Neuronal stem cell (in vitro differentiated cells): Measurements from ENCODE around the gene FCSK.

Experiments used
- DNase-seq: peaks from one replicate; pipeline ENCODE4 v3.0.0-alpha.2; 2013; ENCODE audit warnings: low spot score
- H2AFZ ChIP-seq: one replicate; pipeline ENCODE4 v1.6.1; 2013; ENCODE audit warnings: mild to moderate bottlenecking, low read length, inconsistent platforms
- H2AK5ac ChIP-seq: 2 replicates; pipeline ENCODE4 v1.6.1; 2013; ENCODE audit warnings: low read depth, mild to moderate bottlenecking, inconsistent platforms, low read length, moderate library complexity, mixed read lengths
- H2BK120ac ChIP-seq: 2 replicates; pipeline ENCODE4 v1.6.1; 2013; ENCODE audit warnings: low read depth, mild to moderate bottlenecking, inconsistent platforms, low read length, moderate library complexity, mixed read lengths
- H2BK12ac ChIP-seq: one replicate; pipeline ENCODE4 v1.6.1; 2013; ENCODE audit warnings: low read length, inconsistent platforms
- H2BK15ac ChIP-seq: 2 replicates; pipeline ENCODE4 v1.6.1; 2013; ENCODE audit warnings: mild to moderate bottlenecking, low read length, inconsistent platforms, mixed read lengths
- H2BK5ac ChIP-seq: one replicate; pipeline ENCODE4 v1.6.1; 2013; ENCODE audit warnings: inconsistent platforms, mild to moderate bottlenecking, low read length, moderate library complexity
- H3K14ac ChIP-seq: one replicate; pipeline ENCODE4 v1.6.1; 2013; ENCODE audit warnings: low read length, inconsistent platforms
- H3K18ac ChIP-seq: 2 replicates; pipeline ENCODE4 v1.6.1; 2013; ENCODE audit warnings: low read length, inconsistent platforms
- H3K23ac ChIP-seq: 2 replicates; pipeline ENCODE4 v1.6.1; 2013; ENCODE audit warnings: low read depth, mild to moderate bottlenecking, mixed read lengths, low read length, inconsistent platforms; ENCODE audit not compliant: poor library complexity
- H3K27ac ChIP-seq: replicated peaks from 3 replicates; pipeline ENCODE4 v1.5.1; 2013; ENCODE audit warnings: low read length, inconsistent platforms
- H3K27me3 ChIP-seq, 3 experiments: 2 replicates each; pipeline ENCODE4 v1.6.1; 2013; ENCODE audit warnings: low read length in 3 of 3, mild to moderate bottlenecking in 2 of 3, inconsistent platforms in 1 of 3, low read depth in 1 of 3, mixed read lengths in 1 of 3, moderate library complexity in 1 of 3; ENCODE audit not compliant: control insufficient read depth in 3 of 3, insufficient read depth in 3 of 3
- H3K36me3 ChIP-seq, 2 donors: replicated peaks in 1 of 2; 2 replicates each; pipeline ENCODE4 v1.6.1; 2013; ENCODE audit warnings: low read length in 2 of 2; ENCODE audit not compliant: control insufficient read depth in 2 of 2, insufficient read depth in 2 of 2
- H3K4ac ChIP-seq: 2 replicates; pipeline ENCODE4 v1.6.1; 2013; ENCODE audit warnings: inconsistent platforms, mild to moderate bottlenecking, low read length, moderate library complexity
- H3K4me1 ChIP-seq, 2 donors: 1 replicate in 1 of 2; 2 replicates in 1 of 2; pipeline ENCODE4 v1.6.1; 2013; ENCODE audit warnings: low read length in 2 of 2, low read depth in 1 of 2; ENCODE audit not compliant: control insufficient read depth in 2 of 2, insufficient read depth in 1 of 2
- H3K4me2 ChIP-seq: one replicate; pipeline ENCODE4 v1.6.1; 2013; ENCODE audit warnings: mild to moderate bottlenecking, low read length, inconsistent platforms; ENCODE audit not compliant: insufficient read depth, poor library complexity, severe bottlenecking
- H3K4me3 ChIP-seq, 2 donors: 2 replicates each; pipeline ENCODE4 v1.5.1; 2013; ENCODE audit warnings: low read length in 2 of 2, mild to moderate bottlenecking in 2 of 2, inconsistent platforms in 1 of 2, moderate library complexity in 1 of 2
- H3K79me1 ChIP-seq: one replicate; pipeline ENCODE4 v1.6.1; 2013; ENCODE audit warnings: low read depth, mild to moderate bottlenecking, inconsistent platforms, low read length, moderate library complexity
- H3K9ac ChIP-seq: one replicate; pipeline ENCODE4 v1.6.1; 2013; ENCODE audit warnings: mild to moderate bottlenecking, low read depth, low read length, inconsistent platforms; ENCODE audit not compliant: poor library complexity
- H3K9me3 ChIP-seq, 2 donors: replicated peaks in 1 of 2; 2 replicates each; pipeline versions ENCODE3 to v1.6.1; 2013; ENCODE audit warnings: low read length in 2 of 2, mild to moderate bottlenecking in 2 of 2, inconsistent platforms in 1 of 2, low read depth in 1 of 2, mixed read lengths in 1 of 2, moderate library complexity in 1 of 2; ENCODE audit not compliant: control insufficient read depth in 2 of 2, insufficient read depth in 1 of 2
- H4K8ac ChIP-seq: one replicate; pipeline ENCODE4 v1.6.1; 2013; ENCODE audit warnings: low read depth, mild to moderate bottlenecking, inconsistent platforms, low read length, moderate library complexity
- H4K91ac ChIP-seq: one replicate; pipeline ENCODE4 v1.6.1; 2013; ENCODE audit warnings: low read length, low read depth, mild to moderate bottlenecking, inconsistent platforms; ENCODE audit not compliant: poor library complexity
- WGBS, 2 donors: extraction: QIAGEN DNeasy Blood & Tissue Kit; methylation state at CpG; one replicate each; pipeline ENCODE4 v1.1.7; 2013; ENCODE audit warnings: missing lambda C conversion rate in 2 of 2, mixed read lengths in 1 of 2; ENCODE audit not compliant: insufficient read length in 2 of 2, insufficient replicate concordance in 1 of 2; ENCODE audit errors: extremely low coverage in 2 of 2; 5-methylcytosine and 5-hydroxymethylcytosine counted together

Gene FCSK

GRCh38 chr16:70481929-70482536 lies 27.6 kb downstream of the FCSK start:
- H3K9ac ChIP-seq: peak overlapping the region; percentile 66
- H3K4me1 ChIP-seq: no peaks in the 10 kb centered on the region
- no peak overlapping the region for H3K4ac ChIP-seq
- no peaks in the 10 kb centered on the region for H3K9me3 ChIP-seq
- no peak overlapping the region for H3K18ac ChIP-seq
- no peak overlapping the region for H2AFZ ChIP-seq
- H3K4me2 ChIP-seq: no peak overlapping the region
- H2BK15ac ChIP-seq: no peak overlapping the region
- no peak overlapping the region for H3K14ac ChIP-seq
- H2BK120ac ChIP-seq: no peak overlapping the region
- no peak overlapping the region for H2AK5ac ChIP-seq
- H4K91ac ChIP-seq: no peak overlapping the region
- DNase-seq: no peak
- H3K36me3 ChIP-seq: peaks cover 36 to 84% of the 10 kb centered on the region in 2 donors
- H2BK12ac ChIP-seq: no peak overlapping the region
- H4K8ac ChIP-seq: no peak overlapping the region
- H3K4me3 ChIP-seq: no peak overlapping the region
- no peaks in the 10 kb centered on the region for H3K79me1 ChIP-seq
- no CpG with 5 or more reads among the region's 7 CpGs for WGBS, 2 donors
- no peak overlapping the region for H2BK5ac ChIP-seq
- no peaks in the 10 kb centered on the region for H3K27me3 ChIP-seq
- H3K23ac ChIP-seq: no peak overlapping the region
- H3K27ac ChIP-seq: no peak overlapping the region

DNA sequence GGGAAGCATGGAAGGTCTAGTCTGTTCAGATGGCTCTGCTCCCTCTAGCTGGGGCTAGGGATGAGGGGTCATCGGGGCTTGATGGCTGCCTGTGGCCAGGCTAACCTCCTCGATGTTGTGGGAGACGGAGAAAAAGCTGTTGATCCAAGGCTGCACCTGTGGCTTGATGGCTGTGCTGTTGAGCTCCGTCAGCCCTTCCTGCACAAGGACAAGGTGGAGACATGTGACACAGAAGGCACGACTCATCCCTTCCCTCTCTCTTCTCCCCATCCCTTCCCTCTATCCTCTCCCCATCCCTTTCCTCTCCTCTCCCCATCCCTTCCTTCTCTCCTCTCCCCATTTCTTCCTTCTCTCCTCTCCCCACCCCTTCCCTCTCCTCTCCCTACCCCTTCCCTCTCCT lies 28.2 kb downstream of the FCSK start:
- Histone ChIP-seq H2BK15ac (no peak overlapping the region), H2AK5ac (no peak overlapping the region), H3K9ac (peak overlapping the region; percentile 70), H3K14ac (no peak overlapping the region), H3K9me3 (no peaks in the 10 kb centered on the region), H3K79me1 (no peaks in the 10 kb centered on the region), H3K27me3 (no peaks in the 10 kb centered on the region), H3K4me3 (no peak overlapping the region), H2BK120ac (no peak overlapping the region), H3K27ac (no peak overlapping the region), H3K4me1 (no peaks in the 10 kb centered on the region), H4K8ac (no peak overlapping the region), H3K4ac (no peak overlapping the region), H3K4me2 (no peak overlapping the region), H2BK5ac (no peak overlapping the region), H2BK12ac (no peak overlapping the region), H2AFZ (no peak overlapping the region), H3K23ac (no peak overlapping the region), H3K36me3 (peaks cover 36 to 81% of the 10 kb centered on the region in 2 donors), H3K18ac (no peak overlapping the region), H4K91ac (no peak overlapping the region)
- DNase-seq: no peak
- WGBS, 2 donors: no CpG with 5 or more reads among the region's 5 CpGs

GRCh38 chr16:70483426-70483825 lies 29.0 kb downstream of the FCSK start:
- H3K23ac ChIP-seq: no peak overlapping the region
- no peak overlapping the region for H2BK15ac ChIP-seq
- H2AFZ ChIP-seq: no peak overlapping the region
- H3K36me3 ChIP-seq: peaks cover 36 to 77% of the 10 kb centered on the region in 2 donors
- H4K8ac ChIP-seq: no peak overlapping the region
- H3K4ac ChIP-seq: no peak overlapping the region
- WGBS, 2 donors: no CpG with 5 or more reads among the region's 5 CpGs
- no peak overlapping the region for H4K91ac ChIP-seq
- H3K14ac ChIP-seq: no peak overlapping the region
- no peaks in the 10 kb centered on the region for H3K9me3 ChIP-seq
- no peak overlapping the region for H2BK120ac ChIP-seq
- no peak overlapping the region for H3K27ac ChIP-seq
- no peak overlapping the region for H3K9ac ChIP-seq
- H2BK12ac ChIP-seq: no peak overlapping the region
- no peak for DNase-seq
- no peak overlapping the region for H3K4me3 ChIP-seq
- H2AK5ac ChIP-seq: no peak overlapping the region
- H3K27me3 ChIP-seq: no peaks in the 10 kb centered on the region
- H3K79me1 ChIP-seq: no peaks in the 10 kb centered on the region
- no peak overlapping the region for H2BK5ac ChIP-seq
- no peak overlapping the region for H3K18ac ChIP-seq
- H3K4me2 ChIP-seq: no peak overlapping the region
- H3K4me1 ChIP-seq: no peaks in the 10 kb centered on the region

GRCh38 chr16:70484867-70485266 lies 30.5 kb downstream of the FCSK start:
- Histone ChIP-seq H2BK120ac (no peak overlapping the region), H3K27ac (no peak overlapping the region), H2BK15ac (no peak overlapping the region), H3K4me3 (no peak overlapping the region), H3K4me2 (no peak overlapping the region), H2BK5ac (no peak overlapping the region), H3K79me1 (no peaks in the 10 kb centered on the region), H3K4me1 (no peaks in the 10 kb centered on the region), H3K9me3 (no peaks in the 10 kb centered on the region), H3K18ac (no peak overlapping the region), H3K36me3 (peaks cover 30 to 72% of the 10 kb centered on the region in 2 donors), H3K4ac (no peak overlapping the region), H3K23ac (no peak overlapping the region), H3K14ac (no peak overlapping the region), H2AFZ (no peak overlapping the region), H4K91ac (no peak overlapping the region), H3K9ac (no peak overlapping the region), H2AK5ac (no peak overlapping the region), H2BK12ac (no peak overlapping the region), H4K8ac (no peak overlapping the region), H3K27me3 (no peaks in the 10 kb centered on the region)
- WGBS, 2 donors: no CpG with 5 or more reads among the region's 2 CpGs
- DNase-seq: no peak
